ENCODE data around the gene PSMB7.

DNA sequence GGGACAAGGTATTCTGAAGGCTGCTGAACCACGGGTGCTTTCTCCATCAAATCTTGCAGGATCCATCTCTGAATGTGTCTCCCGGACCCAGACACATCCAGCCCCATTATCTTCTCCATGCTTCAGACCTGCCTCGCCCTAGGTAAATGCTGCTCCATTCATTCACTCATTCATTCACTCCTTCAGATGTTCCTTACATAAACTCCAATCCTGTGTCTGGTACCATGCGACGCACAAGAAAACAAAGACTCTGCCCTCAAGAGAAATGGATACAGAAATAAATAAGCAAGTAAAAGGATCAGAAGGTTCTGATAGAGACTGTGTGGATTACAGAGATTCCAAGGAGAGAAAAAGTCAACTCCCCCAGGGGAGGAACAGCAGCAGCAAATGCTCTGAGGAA, 7.9 kb upstream of the PSMB7 start:
- TF ChIP-seq, protein P1, sequence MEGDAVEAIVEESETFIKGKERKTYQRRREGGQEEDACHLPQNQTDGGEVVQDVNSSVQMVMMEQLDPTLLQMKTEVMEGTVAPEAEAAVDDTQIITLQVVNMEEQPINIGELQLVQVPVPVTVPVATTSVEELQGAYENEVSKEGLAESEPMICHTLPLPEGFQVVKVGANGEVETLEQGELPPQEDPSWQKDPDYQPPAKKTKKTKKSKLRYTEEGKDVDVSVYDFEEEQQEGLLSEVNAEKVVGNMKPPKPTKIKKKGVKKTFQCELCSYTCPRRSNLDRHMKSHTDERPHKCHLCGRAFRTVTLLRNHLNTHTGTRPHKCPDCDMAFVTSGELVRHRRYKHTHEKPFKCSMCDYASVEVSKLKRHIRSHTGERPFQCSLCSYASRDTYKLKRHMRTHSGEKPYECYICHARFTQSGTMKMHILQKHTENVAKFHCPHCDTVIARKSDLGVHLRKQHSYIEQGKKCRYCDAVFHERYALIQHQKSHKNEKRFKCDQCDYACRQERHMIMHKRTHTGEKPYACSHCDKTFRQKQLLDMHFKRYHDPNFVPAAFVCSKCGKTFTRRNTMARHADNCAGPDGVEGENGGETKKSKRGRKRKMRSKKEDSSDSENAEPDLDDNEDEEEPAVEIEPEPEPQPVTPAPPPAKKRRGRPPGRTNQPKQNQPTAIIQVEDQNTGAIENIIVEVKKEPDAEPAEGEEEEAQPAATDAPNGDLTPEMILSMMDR (IDR thresholded peaks at IDR 0.05; ENCODE audit: insufficient read depth, low read length, poor library complexity, severe bottlenecking) = no peak
- no peak for TF ChIP-seq EZH2phosphoT487 (conservative IDR thresholded peaks at IDR 0.05; ENCODE audit: low read length)
